ENCODE data around the gene LRRC1. TPM values are rescaled to one million over a fixed set of nuclear protein-coding genes. Genes with fewer than 3 reads are reported as not detected.

Gene LRRC1
- total RNA-seq, 2 experiments from 2014 or later = 1.5 to 2.6 TPM

GRCh38 chr6:53860511-53860910 lies 65.7 kb downstream of the LRRC1 start:
- no peaks in the 10 kb centered on the region for H3K27me3 Mint-ChIP-seq
- no peak overlapping the region for H3K4me3 Mint-ChIP-seq
- no peak overlapping the region for H3K27ac Mint-ChIP-seq
- DNase-seq = no peak
- no peaks in the 10 kb centered on the region for H3K36me3 Mint-ChIP-seq
- H3K9me3 Mint-ChIP-seq = no peaks in the 10 kb centered on the region
- no peaks in the 10 kb centered on the region for H3K4me1 Mint-ChIP-seq

GRCh38 chr6:53861518-53861917 lies 66.7 kb downstream of the LRRC1 start:
- Mint-ChIP-seq H3K27me3 (no peaks in the 10 kb centered on the region), H3K27ac (no peak overlapping the region), H3K4me3 (no peak overlapping the region), H3K36me3 (no peaks in the 10 kb centered on the region), H3K9me3 (no peaks in the 10 kb centered on the region), H3K4me1 (no peaks in the 10 kb centered on the region)
- DNase-seq = no peak

- Mint-ChIP-seq H3K27me3 (no peaks in the 10 kb centered on the region), H3K4me1 (no peaks in the 10 kb centered on the region), H3K27ac (no peak overlapping the region), H3K36me3 (no peaks in the 10 kb centered on the region), H3K9me3 (no peaks in the 10 kb centered on the region), H3K4me3 (no peak overlapping the region)
- DNase-seq = no peak
These were observed 68.1 kb downstream of the LRRC1 start for GRCh38 chr6:53862662-53863462.

- H3K27me3 Mint-ChIP-seq = no peaks in the 10 kb centered on the region
- no peaks in the 10 kb centered on the region for H3K9me3 Mint-ChIP-seq
- no peak overlapping the region for H3K27ac Mint-ChIP-seq
- H3K36me3 Mint-ChIP-seq = no peaks in the 10 kb centered on the region
- H3K4me3 Mint-ChIP-seq = no peak overlapping the region
- H3K4me1 Mint-ChIP-seq = no peaks in the 10 kb centered on the region
- no peak for DNase-seq
These were observed 70.0 kb downstream of the LRRC1 start for GRCh38 chr6:53864781-53865180.

GRCh38 chr6:53866226-53866625 lies 71.4 kb downstream of the LRRC1 start:
- H3K9me3 Mint-ChIP-seq = no peaks in the 10 kb centered on the region
- no peaks in the 10 kb centered on the region for H3K36me3 Mint-ChIP-seq
- no peak overlapping the region for H3K27ac Mint-ChIP-seq
- DNase-seq = no peak
- H3K4me1 Mint-ChIP-seq = no peaks in the 10 kb centered on the region
- no peaks in the 10 kb centered on the region for H3K27me3 Mint-ChIP-seq
- no peak overlapping the region for H3K4me3 Mint-ChIP-seq

GRCh38 chr6:53868626-53869025 lies 73.8 kb downstream of the LRRC1 start:
- Mint-ChIP-seq H3K27me3 (no peaks in the 10 kb centered on the region), H3K9me3 (peaks cover 2% of the 10 kb centered on the region), H3K4me3 (no peak overlapping the region), H3K27ac (no peak overlapping the region), H3K4me1 (no peaks in the 10 kb centered on the region), H3K36me3 (peaks cover 3% of the 10 kb centered on the region)
- no peak for DNase-seq

GRCh38 chr6:53869964-53870363 lies 75.2 kb downstream of the LRRC1 start:
- Mint-ChIP-seq H3K27me3 (no peaks in the 10 kb centered on the region), H3K27ac (no peak overlapping the region), H3K4me1 (no peaks in the 10 kb centered on the region), H3K36me3 (peaks cover 4% of the 10 kb centered on the region), H3K4me3 (no peak overlapping the region), H3K9me3 (peaks cover 2% of the 10 kb centered on the region)
- DNase-seq = no peak

GRCh38 chr6:53873922-53874321 lies 79.1 kb downstream of the LRRC1 start:
- Mint-ChIP-seq H3K4me1 (no peaks in the 10 kb centered on the region), H3K36me3 (peaks cover 17% of the 10 kb centered on the region), H3K27me3 (no peaks in the 10 kb centered on the region), H3K4me3 (no peak overlapping the region), H3K9me3 (peaks cover 2% of the 10 kb centered on the region), H3K27ac (no peak overlapping the region)
- DNase-seq = no peak

- no peaks in the 10 kb centered on the region for H3K4me1 Mint-ChIP-seq
- H3K27me3 Mint-ChIP-seq = no peaks in the 10 kb centered on the region
- H3K36me3 Mint-ChIP-seq = peaks cover 20% of the 10 kb centered on the region
- H3K27ac Mint-ChIP-seq = no peak overlapping the region
- DNase-seq = no peak
- H3K4me3 Mint-ChIP-seq = no peak overlapping the region
- H3K9me3 Mint-ChIP-seq = peaks cover 2% of the 10 kb centered on the region
These were observed 80.2 kb downstream of the LRRC1 start for GRCh38 chr6:53874964-53875363.

GRCh38 chr6:53877151-53877550 lies 82.3 kb downstream of the LRRC1 start:
- Mint-ChIP-seq H3K9me3 (peaks cover 1% of the 10 kb centered on the region), H3K4me3 (no peak overlapping the region), H3K27me3 (no peaks in the 10 kb centered on the region), H3K36me3 (peaks cover 17% of the 10 kb centered on the region), H3K27ac (no peak overlapping the region), H3K4me1 (no peaks in the 10 kb centered on the region)
- DNase-seq = no peak

- DNase-seq = no peak
- Mint-ChIP-seq H3K4me1 (no peaks in the 10 kb centered on the region), H3K27me3 (no peaks in the 10 kb centered on the region), H3K9me3 (no peaks in the 10 kb centered on the region), H3K36me3 (peaks cover 15% of the 10 kb centered on the region), H3K4me3 (no peak overlapping the region), H3K27ac (no peak overlapping the region)
These were observed 84.0 kb downstream of the LRRC1 start for GRCh38 chr6:53878808-53879207.

- Mint-ChIP-seq H3K4me3 (no peak overlapping the region), H3K27ac (no peak overlapping the region), H3K9me3 (no peaks in the 10 kb centered on the region)
These were observed 84.8 kb downstream of the LRRC1 start for GRCh38 chr6:53879608-53880007.

GRCh38 chr6:53887316-53887715 lies 92.5 kb downstream of the LRRC1 start:
- peaks cover 5% of the 10 kb centered on the region for H3K4me1 Mint-ChIP-seq
- H3K4me3 Mint-ChIP-seq = no peak overlapping the region
- no peaks in the 10 kb centered on the region for H3K36me3 Mint-ChIP-seq
- H3K9me3 Mint-ChIP-seq = no peaks in the 10 kb centered on the region
- H3K27me3 Mint-ChIP-seq = no peaks in the 10 kb centered on the region
- DNase-seq = no peak
- H3K27ac Mint-ChIP-seq = no peak overlapping the region

More at GRCh38 chr6:53879608-53880007, 84.8 kb downstream of the LRRC1 start:
- peaks cover 15% of the 10 kb centered on the region for H3K36me3 Mint-ChIP-seq
- no peaks in the 10 kb centered on the region for H3K27me3 Mint-ChIP-seq
- no peaks in the 10 kb centered on the region for H3K4me1 Mint-ChIP-seq
- no peak for DNase-seq

GRCh38 chr6:53888931-53889330 lies 94.1 kb downstream of the LRRC1 start:
- Mint-ChIP-seq H3K27ac (no peak overlapping the region), H3K27me3 (no peaks in the 10 kb centered on the region), H3K4me3 (no peak overlapping the region), H3K4me1 (peaks cover 11% of the 10 kb centered on the region), H3K9me3 (no peaks in the 10 kb centered on the region), H3K36me3 (no peaks in the 10 kb centered on the region)
- no peak for DNase-seq

GRCh38 chr6:53889365-53889764 lies 94.6 kb downstream of the LRRC1 start:
- no peak for DNase-seq
- no peaks in the 10 kb centered on the region for H3K27me3 Mint-ChIP-seq
- H3K36me3 Mint-ChIP-seq = no peaks in the 10 kb centered on the region
- no peak overlapping the region for H3K27ac Mint-ChIP-seq
- peaks cover 15% of the 10 kb centered on the region for H3K4me1 Mint-ChIP-seq
- H3K9me3 Mint-ChIP-seq = no peaks in the 10 kb centered on the region
- H3K4me3 Mint-ChIP-seq = no peak overlapping the region

GRCh38 chr6:53892707-53893106 lies 97.9 kb downstream of the LRRC1 start:
- Mint-ChIP-seq H3K4me3 (no peak overlapping the region), H3K4me1 (peaks cover 15% of the 10 kb centered on the region), H3K27me3 (no peaks in the 10 kb centered on the region), H3K36me3 (peaks cover 5% of the 10 kb centered on the region), H3K9me3 (no peaks in the 10 kb centered on the region), H3K27ac (no peak overlapping the region)
- no peak for DNase-seq

All from activated naive CD8-positive, alpha-beta T cell treated with anti-CD3 and anti-CD28 coated beads for 36 hours (primary cell).